CD4-positive, alpha-beta T cell treated with Interferon alpha-2 for 1 hour (primary cell): Measurements from ENCODE around the gene FFAR2.
"Not testable (repeated sequence)": the region's sequence is repeated elsewhere in the genome, so short reads cannot be mapped to it uniquely, and the experiment has no call there.

Experiments used
- DNase-seq, 2 donors: peaks; one replicate each; pipeline ENCODE4 v3.0.0-alpha.2; 2020 to 2022

Gene FFAR2

GRCh38 chr19:35447606-35448469, at the start of gene FFAR2:
Gene FFAR2, plus strand, starts transcription at chr19:35448257. Its CDS starts 1,458 bp downstream, at chr19:35449715.
- DNase-seq, result peak in 1 of 2 donors; percentile 48

DNA sequence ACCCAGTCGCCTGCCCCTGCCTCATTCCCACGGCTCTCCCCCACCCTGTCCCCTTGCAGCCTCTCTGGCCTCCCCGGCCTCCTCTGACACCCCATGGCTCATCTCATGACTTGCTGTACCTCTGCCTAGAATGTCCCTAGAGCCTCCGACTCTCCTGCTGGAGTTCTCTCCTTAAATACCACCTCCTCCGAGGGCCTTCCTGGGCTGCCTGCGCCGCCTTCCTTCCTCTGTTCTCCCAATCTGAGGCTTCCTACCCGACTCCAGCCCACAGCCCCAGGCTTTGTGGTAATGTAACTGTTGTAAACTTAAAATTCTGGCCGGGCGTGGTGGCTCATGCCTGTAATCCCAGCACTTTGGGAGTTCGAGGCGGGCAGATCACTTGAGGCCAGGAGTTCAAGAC, 49.5 kb upstream of the FFAR2 start:
- no peak for DNase-seq

DNA sequence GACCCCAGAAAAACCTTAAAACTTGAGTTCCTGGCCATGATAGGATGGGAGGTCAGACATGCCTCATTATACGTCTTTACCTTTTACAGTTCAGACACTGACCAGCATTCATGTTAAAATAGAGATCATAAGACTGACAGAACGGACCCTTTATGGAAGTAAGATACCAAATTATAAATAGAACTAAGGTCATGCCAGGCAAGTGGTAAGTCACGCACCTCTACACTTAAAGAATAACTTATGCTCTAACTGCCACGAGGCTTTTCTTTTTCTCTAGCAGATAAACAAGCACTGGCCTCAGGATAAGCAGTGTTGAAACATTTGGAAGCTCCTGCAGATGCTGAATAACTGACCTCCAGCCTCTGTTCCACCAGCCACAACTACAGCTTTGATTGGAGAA, 48.8 kb upstream of the FFAR2 start:
- no peak for DNase-seq

GRCh38 chr19:35399948-35400772, 47.9 kb upstream of the FFAR2 start:
- no peak for DNase-seq

DNA sequence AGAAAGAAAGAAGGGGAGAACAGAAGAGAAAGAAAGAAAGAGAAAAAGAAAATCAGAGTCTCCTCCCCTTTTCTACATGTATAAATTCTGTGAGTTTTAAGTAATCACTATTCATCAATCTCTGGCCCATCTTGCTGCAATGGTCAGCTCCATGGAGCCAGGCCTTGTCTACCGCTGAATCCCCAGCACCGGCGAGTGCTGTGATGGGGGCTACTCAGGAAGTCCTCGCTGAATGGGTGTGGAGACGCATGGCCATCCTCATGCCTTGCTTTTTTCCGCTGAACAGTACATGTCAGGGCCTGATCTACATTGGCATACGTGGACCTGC, 47.3 kb upstream of the FFAR2 start:
- no peak for DNase-seq

- not testable (repeated sequence) for DNase-seq
These were observed 46.6 kb upstream of the FFAR2 start for GRCh38 chr19:35401416-35401815.

GRCh38 chr19:35403116-35403760, 44.8 kb upstream of the FFAR2 start:
- DNase-seq, result no peak

GRCh38 chr19:35404879-35405622, 43.0 kb upstream of the FFAR2 start:
- peak in 1 of 2 donors; percentile 9 for DNase-seq

DNA sequence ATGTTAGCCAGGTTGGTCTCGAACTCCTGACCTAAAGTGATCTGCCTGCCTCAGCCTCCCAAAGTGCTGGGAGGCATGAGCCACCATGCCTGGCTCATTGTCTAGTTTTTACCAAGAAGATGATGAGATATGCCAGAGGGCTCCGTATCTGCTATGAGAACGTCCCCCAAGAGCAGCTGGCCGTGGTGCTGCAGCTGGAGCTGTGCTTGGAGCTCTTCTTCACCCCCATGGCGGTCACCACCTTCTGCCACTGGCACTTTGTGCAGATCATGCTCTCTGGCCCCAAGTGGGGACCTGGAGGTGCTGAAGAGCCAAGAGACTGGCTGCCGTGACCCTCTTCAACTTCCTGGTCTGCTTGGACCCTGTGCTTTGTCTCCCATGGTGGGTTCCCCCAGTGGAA, 40.4 kb upstream of the FFAR2 start:
- no peak for DNase-seq

DNA sequence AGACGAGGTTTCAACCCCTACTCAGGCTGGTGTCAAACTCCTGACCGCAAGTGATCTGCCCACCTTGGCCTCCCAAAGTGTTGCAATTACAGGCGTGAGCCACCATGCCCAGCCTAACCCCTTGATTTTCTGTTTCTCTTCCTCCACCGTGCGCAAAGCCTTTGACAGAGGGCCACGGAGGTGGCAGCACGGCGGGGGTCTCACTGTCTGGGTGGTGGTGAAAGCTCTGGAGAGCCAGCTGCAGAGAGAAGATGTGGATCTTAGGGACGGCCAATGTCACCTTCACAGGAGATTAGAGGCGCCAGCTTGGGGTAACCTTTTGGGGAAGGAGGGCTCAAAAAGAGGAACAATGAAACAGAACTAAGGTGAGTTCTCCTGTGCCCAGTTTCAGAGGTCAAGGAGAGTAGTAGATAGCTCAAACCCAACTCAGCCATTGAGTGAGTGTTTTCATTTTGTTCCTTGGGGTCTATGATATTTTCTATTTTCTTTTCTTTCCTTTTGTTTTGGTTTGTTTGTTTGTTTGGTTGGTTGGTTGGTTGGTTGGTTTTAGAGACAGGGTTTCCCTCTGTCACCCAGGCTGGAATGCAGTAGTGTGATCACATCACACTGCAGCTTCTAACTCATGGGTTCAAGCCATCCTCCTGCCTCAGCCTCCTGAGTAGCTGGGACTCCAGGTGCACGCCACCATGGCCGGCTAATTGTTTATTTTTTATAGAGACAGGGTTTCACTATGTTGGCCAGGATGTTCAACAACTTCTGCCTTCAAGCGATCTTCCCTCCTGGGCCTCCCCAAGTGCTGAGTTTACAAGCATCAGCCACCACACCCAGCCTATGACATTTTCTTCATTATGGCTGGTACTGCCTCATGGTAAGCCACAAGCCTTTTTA, 39.5 kb upstream of the FFAR2 start:
- DNase-seq, result no peak

DNA sequence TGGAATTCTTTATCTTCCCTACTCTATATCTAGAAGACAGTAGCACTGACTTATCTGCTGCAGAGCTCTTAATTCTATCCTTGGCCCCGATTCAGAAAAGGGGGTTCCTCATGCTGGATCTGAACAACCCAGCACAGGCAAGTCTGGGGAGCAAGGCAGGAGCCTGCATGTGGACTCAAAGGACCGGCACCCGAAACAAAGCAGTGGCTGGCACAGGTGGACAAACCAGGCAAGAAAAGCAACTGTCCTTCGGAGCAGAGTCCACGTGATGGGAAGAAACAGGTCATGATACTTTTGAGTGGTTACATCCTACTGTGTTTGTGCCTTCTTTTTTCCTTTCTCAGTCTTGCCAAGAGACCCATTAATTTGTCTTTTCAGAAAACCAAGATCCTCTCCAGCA, 38.9 kb upstream of the FFAR2 start:
- DNase-seq, result no peak

GRCh38 chr19:35410487-35410886, 37.6 kb upstream of the FFAR2 start:
- DNase-seq, result no peak

DNA sequence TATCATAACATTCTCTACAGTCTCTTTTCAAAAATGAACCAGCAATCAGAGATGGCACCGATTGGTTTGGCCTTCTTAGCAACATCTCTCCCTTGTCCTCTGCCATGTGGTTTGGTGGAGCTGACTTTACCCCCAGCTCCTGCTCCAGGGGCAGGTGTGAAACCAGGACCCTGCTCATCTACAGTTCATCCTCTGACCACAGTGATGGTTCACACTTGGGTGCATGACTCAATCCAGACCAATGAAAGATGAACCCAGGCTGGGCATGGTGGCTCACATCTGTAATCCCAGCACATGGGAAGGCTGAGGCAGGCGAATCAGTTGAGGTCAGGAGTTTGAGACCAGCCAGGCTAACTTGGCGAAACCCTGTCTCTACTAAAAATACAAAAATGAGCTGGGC, 33.6 kb upstream of the FFAR2 start:
- DNase-seq, result no peak

- DNase-seq, result no peak
These were observed 31.7 kb upstream of the FFAR2 start for GRCh38 chr19:35416331-35416730.

GRCh38 chr19:35417278-35417677, 30.8 kb upstream of the FFAR2 start:
- DNase-seq, result no peak

- no peak for DNase-seq
These were observed 30.1 kb upstream of the FFAR2 start for GRCh38 chr19:35417713-35418534.

- DNase-seq, result no peak
These were observed 29.0 kb upstream of the FFAR2 start for GRCh38 chr19:35419046-35419445.

DNA sequence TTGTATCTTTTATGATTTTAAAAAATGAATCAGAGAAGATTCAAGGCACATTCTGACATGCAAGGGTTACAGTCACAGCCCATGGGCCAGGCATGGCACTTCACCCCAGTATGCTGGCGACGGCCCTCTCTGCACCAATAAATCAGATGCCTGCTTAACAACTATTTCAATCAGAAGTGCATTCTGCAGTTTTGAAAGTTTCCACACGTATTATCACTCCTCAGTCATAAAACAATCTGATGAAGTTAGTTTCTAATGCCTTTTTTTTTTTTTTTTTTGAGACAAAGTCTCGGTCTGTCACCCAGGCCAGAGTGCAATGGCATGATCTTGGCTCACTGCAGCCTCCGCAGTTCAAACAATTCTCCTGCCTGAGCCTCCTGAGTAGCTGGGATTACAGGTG, 28.3 kb upstream of the FFAR2 start:
- DNase-seq, result no peak

DNA sequence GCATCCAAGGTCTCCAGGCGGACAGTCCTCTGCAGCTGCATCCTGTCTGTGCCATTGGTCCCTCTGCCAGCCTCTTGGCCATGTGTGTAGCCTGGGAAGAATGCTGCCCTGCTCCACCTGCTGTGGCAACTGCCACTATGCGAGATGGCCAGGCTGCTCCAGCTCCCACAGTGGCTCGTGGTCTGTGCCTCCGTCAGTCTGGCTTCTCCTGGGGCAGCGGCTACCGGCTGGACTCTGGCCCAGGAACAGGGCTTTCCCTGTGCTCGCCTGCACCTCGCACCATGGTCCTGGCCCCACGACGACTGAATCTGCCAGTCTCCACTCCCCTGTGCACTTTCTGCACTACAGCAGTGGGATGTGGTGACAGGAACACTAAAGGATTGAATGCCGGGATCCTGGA, 26.7 kb upstream of the FFAR2 start:
- DNase-seq, result no peak

GRCh38 chr19:35423406-35423805, 24.7 kb upstream of the FFAR2 start:
- DNase-seq, result not testable (repeated sequence)

DNA sequence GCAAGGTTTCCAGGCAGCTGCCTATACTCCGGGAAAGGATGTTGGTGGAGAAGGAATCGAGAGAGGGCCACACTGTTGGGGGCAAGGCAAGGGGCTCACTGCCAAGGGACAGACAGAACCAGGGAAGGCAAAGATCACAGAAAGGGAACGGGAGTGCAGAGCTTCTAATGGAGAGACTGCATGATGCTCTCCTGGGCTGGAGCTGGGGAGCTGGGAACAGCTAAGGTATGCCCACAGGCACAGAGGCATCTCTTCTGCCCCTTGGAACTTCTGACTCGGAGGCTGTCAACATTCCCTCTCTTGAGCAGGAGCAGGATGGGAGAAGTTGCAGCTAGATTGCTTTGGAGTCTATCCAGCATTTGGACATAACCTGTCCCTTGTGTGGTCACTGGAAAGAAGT, 22.4 kb upstream of the FFAR2 start:
- no peak for DNase-seq
